ENCODE data around the gene LTB4R.
A peak's percentile ranks its signal among the peaks of the same experiment; 100 is the strongest.

Gene LTB4R

GRCh38 chr14:24270537-24271133, 40.7 kb upstream of the LTB4R start:
- Histone ChIP-seq H3K36me3 (ENCODE audit: control insufficient read depth, insufficient read depth, low read length) (peaks cover 9% of the 10 kb centered on the region), H3K9me3 (ENCODE audit: control insufficient read depth, insufficient read depth, low read length) (no peaks in the 10 kb centered on the region), H3K4me3 (ENCODE audit: low read depth, low read length) (peak overlapping the region; percentile 90), H3K27ac (ENCODE audit: low read depth, low read length) (peak overlapping the region; percentile 96), H3K9ac (ENCODE audit: low read depth, low read length) (peak overlapping the region; percentile 95; the same call in 1 of the 2 replicates), H3K4me1 (ENCODE audit: control insufficient read depth, insufficient read depth, low read length) (peaks cover 7% of the 10 kb centered on the region; the same call in 1 of the 2 replicates), H3K27me3 (ENCODE audit: control insufficient read depth, insufficient read depth, low read length) (no peaks in the 10 kb centered on the region)

GRCh38 chr14:24271134-24271833, 40.0 kb upstream of the LTB4R start, which contains the start of gene RABGGTA:
TSS of gene RABGGTA (minus strand) at chr14:24271597. CDS start at chr14:24271115, 482 bp downstream.
- Histone ChIP-seq H3K9ac (ENCODE audit: low read depth, low read length) (peak within 1 kb of the TSS; percentile 95), H3K27ac (ENCODE audit: low read depth, low read length) (peak within 1 kb of the TSS; percentile 96), H3K4me1 (ENCODE audit: control insufficient read depth, insufficient read depth, low read length) (peaks cover 7% of the 10 kb centered on the region; the same call in 1 of the 2 replicates), H3K4me3 (ENCODE audit: low read depth, low read length) (peak within 1 kb of the TSS; percentile 90), H3K9me3 (ENCODE audit: control insufficient read depth, insufficient read depth, low read length) (no peaks in the 10 kb centered on the region), H3K27me3 (ENCODE audit: control insufficient read depth, insufficient read depth, low read length) (no peaks in the 10 kb centered on the region), H3K36me3 (ENCODE audit: control insufficient read depth, insufficient read depth, low read length) (peaks cover 6% of the 10 kb centered on the region)

GRCh38 chr14:24271834-24272263, 39.5 kb upstream of the LTB4R start:
- peak overlapping the region; percentile 90 for H3K4me3 ChIP-seq (ENCODE audit: low read depth, low read length)
- no peak overlapping the region for H3K9ac ChIP-seq (ENCODE audit: low read depth, low read length)
- H3K4me1 ChIP-seq (ENCODE audit: control insufficient read depth, insufficient read depth, low read length): peaks cover 7% of the 10 kb centered on the region; the same call in 1 of the 2 replicates
- no peaks in the 10 kb centered on the region for H3K27me3 ChIP-seq (ENCODE audit: control insufficient read depth, insufficient read depth, low read length)
- no peak overlapping the region for H3K27ac ChIP-seq (ENCODE audit: low read depth, low read length)
- peaks cover 3% of the 10 kb centered on the region for H3K36me3 ChIP-seq (ENCODE audit: control insufficient read depth, insufficient read depth, low read length)
- H3K9me3 ChIP-seq (ENCODE audit: control insufficient read depth, insufficient read depth, low read length): no peaks in the 10 kb centered on the region

GRCh38 chr14:24272467-24272866, 38.8 kb upstream of the LTB4R start:
- Histone ChIP-seq H3K9ac (ENCODE audit: low read depth, low read length) (no peak overlapping the region), H3K27ac (ENCODE audit: low read depth, low read length) (no peak overlapping the region)

DNA sequence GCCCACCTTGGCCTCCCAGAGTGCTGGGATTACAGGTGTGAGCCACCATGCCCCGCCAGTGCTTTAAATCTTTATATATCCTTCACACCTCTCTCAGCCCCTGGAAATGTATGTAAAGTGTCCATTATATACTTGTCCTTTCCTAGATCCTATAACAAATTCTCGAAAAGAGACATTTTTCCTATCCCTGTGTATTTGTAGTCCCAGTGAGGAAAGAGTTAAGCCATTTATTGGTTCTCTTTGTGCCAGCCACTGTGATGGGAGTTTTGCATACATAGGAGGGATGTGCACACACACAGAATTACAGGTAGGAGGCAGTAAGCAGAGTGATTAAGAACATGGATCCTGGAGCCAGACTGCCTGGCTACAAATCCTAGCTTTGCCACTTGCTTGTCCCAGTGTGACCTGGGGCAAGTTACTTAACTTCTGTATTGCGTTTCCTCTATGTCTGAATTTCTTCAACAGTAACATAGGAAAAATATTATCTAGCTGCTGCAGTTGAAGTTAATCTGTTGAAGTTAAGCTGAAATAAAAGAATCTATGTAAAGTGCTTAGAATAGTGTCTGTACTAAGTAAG, 37.8 kb upstream of the LTB4R start:
- Histone ChIP-seq H3K9ac (ENCODE audit: low read depth, low read length) (no peak overlapping the region), H3K27ac (ENCODE audit: low read depth, low read length) (no peak overlapping the region), H3K4me1 (ENCODE audit: control insufficient read depth, insufficient read depth, low read length) (peaks cover 7% of the 10 kb centered on the region; the same call in 1 of the 2 replicates), H3K27me3 (ENCODE audit: control insufficient read depth, insufficient read depth, low read length) (no peaks in the 10 kb centered on the region), H3K9me3 (ENCODE audit: control insufficient read depth, insufficient read depth, low read length) (no peaks in the 10 kb centered on the region), H3K36me3 (ENCODE audit: control insufficient read depth, insufficient read depth, low read length) (no peaks in the 10 kb centered on the region; the same call in 1 of the 2 replicates), H3K4me3 (ENCODE audit: low read depth, low read length) (no peak overlapping the region)

More at GRCh38 chr14:24272467-24272866, 38.8 kb upstream of the LTB4R start:
- Histone ChIP-seq H3K4me1 (ENCODE audit: control insufficient read depth, insufficient read depth, low read length) (peaks cover 7% of the 10 kb centered on the region; the same call in 1 of the 2 replicates), H3K27me3 (ENCODE audit: control insufficient read depth, insufficient read depth, low read length) (no peaks in the 10 kb centered on the region), H3K4me3 (ENCODE audit: low read depth, low read length) (no peak overlapping the region), H3K36me3 (ENCODE audit: control insufficient read depth, insufficient read depth, low read length) (no peaks in the 10 kb centered on the region; the same call in 1 of the 2 replicates), H3K9me3 (ENCODE audit: control insufficient read depth, insufficient read depth, low read length) (no peaks in the 10 kb centered on the region)

DNA sequence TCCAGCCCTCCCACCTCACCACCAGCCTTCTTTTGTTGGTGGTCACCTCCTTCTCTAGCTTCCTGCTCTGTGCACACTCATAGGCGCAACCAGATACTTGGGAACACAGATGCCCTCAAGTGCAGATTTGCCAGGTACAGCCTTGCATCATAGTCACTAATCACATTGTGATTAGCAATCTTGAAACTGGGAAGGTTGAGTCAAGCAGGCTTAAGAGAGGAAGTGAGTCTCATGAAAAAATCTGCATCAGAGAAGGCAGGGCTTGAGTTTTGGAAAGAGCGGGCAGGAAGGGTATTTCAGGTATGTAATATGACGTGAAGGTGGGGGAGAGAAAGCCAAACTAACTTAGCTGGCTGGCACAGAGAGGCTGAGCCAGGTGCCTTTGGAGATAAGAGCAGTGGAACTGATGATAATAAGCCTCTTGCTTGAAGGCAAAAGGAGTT, 37.2 kb upstream of the LTB4R start:
- Histone ChIP-seq H3K9me3 (ENCODE audit: control insufficient read depth, insufficient read depth, low read length) (no peaks in the 10 kb centered on the region), H3K27me3 (ENCODE audit: control insufficient read depth, insufficient read depth, low read length) (no peaks in the 10 kb centered on the region), H3K36me3 (ENCODE audit: control insufficient read depth, insufficient read depth, low read length) (no peaks in the 10 kb centered on the region), H3K9ac (ENCODE audit: low read depth, low read length) (no peak overlapping the region), H3K4me3 (ENCODE audit: low read depth, low read length) (no peak overlapping the region), H3K4me1 (ENCODE audit: control insufficient read depth, insufficient read depth, low read length) (peaks cover 7% of the 10 kb centered on the region; the same call in 1 of the 2 replicates), H3K27ac (ENCODE audit: low read depth, low read length) (no peak overlapping the region)

DNA sequence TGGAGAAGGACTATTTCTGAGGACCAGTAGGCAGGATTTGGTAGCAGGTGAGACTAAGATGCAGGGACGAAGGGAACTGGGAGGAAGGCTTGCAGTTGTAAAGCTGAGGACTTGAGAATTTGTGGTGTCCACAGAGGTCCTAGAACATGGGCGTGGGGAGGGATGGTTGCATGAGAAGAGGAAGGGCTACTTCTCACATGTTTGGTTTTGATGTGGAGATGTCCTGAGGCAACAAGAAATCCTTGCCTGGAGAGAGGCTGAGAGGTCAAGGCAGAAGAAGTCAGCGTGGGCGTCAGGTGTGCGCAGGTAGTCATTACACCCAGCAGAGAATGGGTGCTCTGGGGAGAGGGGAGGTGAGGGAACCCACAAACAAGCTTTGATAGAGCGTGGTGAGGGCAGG, 34.2 kb upstream of the LTB4R start:
- no peaks in the 10 kb centered on the region for H3K9me3 ChIP-seq (ENCODE audit: control insufficient read depth, insufficient read depth, low read length)
- H3K27ac ChIP-seq (ENCODE audit: low read depth, low read length): no peak overlapping the region
- peaks cover 4% of the 10 kb centered on the region; the same call in 1 of the 2 replicates for H3K4me1 ChIP-seq (ENCODE audit: control insufficient read depth, insufficient read depth, low read length)
- H3K9ac ChIP-seq (ENCODE audit: low read depth, low read length): no peak overlapping the region
- no peaks in the 10 kb centered on the region for H3K27me3 ChIP-seq (ENCODE audit: control insufficient read depth, insufficient read depth, low read length)
- no peak overlapping the region for H3K4me3 ChIP-seq (ENCODE audit: low read depth, low read length)
- H3K36me3 ChIP-seq (ENCODE audit: control insufficient read depth, insufficient read depth, low read length): no peaks in the 10 kb centered on the region

DNA sequence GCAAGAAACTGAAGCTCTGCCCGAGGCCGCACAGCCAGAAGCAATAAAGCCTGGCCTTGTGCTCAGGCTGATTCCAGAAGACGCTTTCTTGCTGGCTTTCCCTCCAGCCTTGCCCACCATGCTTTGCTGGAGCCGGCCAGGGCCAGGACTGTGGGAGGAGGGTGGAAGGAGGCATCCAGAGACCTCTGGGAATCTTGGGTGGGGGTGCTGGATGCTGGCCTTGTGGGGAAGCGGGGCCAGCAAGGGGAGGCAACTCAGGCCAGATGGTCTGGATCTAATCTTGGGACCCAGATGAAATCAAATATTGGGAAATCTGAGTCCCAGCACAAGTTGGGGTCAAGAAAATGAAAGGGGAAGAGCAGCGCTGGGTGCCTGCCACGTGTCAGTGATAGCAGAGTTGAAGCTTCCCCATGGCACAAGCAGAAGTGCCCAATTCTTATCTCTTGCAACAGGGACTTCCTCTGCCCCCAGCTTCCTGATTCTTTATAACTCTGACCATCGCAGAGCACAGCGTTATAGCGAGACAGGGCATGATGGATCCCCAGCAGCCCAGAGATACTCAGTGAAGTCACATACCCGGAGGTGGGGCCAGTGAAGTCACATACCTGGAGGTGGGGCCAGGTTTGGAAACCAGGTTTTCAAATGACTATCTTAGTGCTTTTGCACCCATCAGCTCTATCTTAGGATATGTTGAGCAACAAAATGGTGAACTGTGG, 33.5 kb upstream of the LTB4R start:
- no peak overlapping the region for H3K4me3 ChIP-seq (ENCODE audit: low read depth, low read length)
- H3K9ac ChIP-seq (ENCODE audit: low read depth, low read length): no peak overlapping the region
- no peak overlapping the region for H3K27ac ChIP-seq (ENCODE audit: low read depth, low read length)

GRCh38 chr14:24278424-24278823, 32.9 kb upstream of the LTB4R start:
- H3K9me3 ChIP-seq (ENCODE audit: control insufficient read depth, insufficient read depth, low read length): no peaks in the 10 kb centered on the region
- H3K4me3 ChIP-seq (ENCODE audit: low read depth, low read length): no peak overlapping the region
- H3K4me1 ChIP-seq (ENCODE audit: control insufficient read depth, insufficient read depth, low read length): peaks cover 4% of the 10 kb centered on the region; the same call in 1 of the 2 replicates
- no peaks in the 10 kb centered on the region for H3K27me3 ChIP-seq (ENCODE audit: control insufficient read depth, insufficient read depth, low read length)
- H3K9ac ChIP-seq (ENCODE audit: low read depth, low read length): no peak overlapping the region
- no peaks in the 10 kb centered on the region for H3K36me3 ChIP-seq (ENCODE audit: control insufficient read depth, insufficient read depth, low read length)
- no peak overlapping the region for H3K27ac ChIP-seq (ENCODE audit: low read depth, low read length)

More for the DNA sequence above, 33.5 kb upstream of the LTB4R start:
- Histone ChIP-seq H3K27me3 (ENCODE audit: control insufficient read depth, insufficient read depth, low read length) (no peaks in the 10 kb centered on the region), H3K4me1 (ENCODE audit: control insufficient read depth, insufficient read depth, low read length) (peaks cover 4% of the 10 kb centered on the region; the same call in 1 of the 2 replicates), H3K9me3 (ENCODE audit: control insufficient read depth, insufficient read depth, low read length) (no peaks in the 10 kb centered on the region), H3K36me3 (ENCODE audit: control insufficient read depth, insufficient read depth, low read length) (no peaks in the 10 kb centered on the region)

DNA sequence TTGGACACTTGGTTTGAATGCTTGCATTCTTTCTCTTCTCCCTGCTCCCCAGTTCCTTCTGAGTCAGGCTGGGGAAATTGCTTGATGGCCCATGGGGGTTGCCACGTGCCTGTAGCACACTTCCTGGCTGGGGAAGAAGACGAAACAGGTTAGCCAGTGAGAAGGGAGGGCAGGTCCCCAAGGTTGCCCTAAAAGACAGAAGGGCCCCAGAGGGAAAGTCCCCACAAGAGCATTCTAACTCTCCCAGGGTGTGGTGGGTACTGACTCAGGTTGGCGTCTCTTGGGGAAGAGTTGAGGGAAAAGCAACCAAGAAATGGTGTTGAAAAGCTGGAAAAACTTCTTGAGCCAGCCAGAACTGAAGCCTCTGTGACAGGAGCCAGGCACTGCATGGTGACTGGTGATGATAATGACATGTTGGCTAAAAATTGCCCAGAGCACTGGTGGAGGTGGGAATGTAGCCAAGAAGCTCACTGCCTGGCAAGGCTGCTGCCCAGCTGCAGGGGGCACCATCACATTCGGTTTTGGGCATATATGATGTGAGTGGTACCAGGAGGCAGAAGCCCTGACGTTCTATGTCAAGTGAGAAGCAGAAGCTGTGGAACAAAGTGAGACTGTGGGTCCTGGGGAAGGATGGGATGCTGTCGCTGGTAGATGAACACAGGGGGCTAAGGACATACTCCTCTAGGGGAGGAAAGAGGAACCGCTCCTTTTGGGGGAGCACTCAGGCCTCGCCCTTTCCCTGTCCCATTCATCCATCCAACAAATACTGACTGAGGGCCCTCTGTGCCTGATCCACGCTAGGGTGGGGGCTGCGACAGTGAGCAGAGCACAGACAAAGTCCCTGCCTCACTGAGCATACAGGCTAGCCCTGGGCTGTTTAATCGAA, 31.8 kb upstream of the LTB4R start:
- Histone ChIP-seq H3K9ac (ENCODE audit: low read depth, low read length) (no peak overlapping the region), H3K36me3 (ENCODE audit: control insufficient read depth, insufficient read depth, low read length) (no peaks in the 10 kb centered on the region), H3K27ac (ENCODE audit: low read depth, low read length) (no peak overlapping the region), H3K27me3 (ENCODE audit: control insufficient read depth, insufficient read depth, low read length) (no peaks in the 10 kb centered on the region), H3K4me3 (ENCODE audit: low read depth, low read length) (no peak overlapping the region), H3K9me3 (ENCODE audit: control insufficient read depth, insufficient read depth, low read length) (no peaks in the 10 kb centered on the region), H3K4me1 (ENCODE audit: control insufficient read depth, insufficient read depth, low read length) (no peaks in the 10 kb centered on the region)

All from HUES48 (cell line).